ENCODE measurements around the gene SOX5.

SOX5 gene

GRCh38 chr12:23867794-23868193 is 81.7 kb downstream of the SOX5 start:
- DNase-seq (ENCODE audit: low spot score), result no peak
- TF ChIP-seq, protein P1, sequence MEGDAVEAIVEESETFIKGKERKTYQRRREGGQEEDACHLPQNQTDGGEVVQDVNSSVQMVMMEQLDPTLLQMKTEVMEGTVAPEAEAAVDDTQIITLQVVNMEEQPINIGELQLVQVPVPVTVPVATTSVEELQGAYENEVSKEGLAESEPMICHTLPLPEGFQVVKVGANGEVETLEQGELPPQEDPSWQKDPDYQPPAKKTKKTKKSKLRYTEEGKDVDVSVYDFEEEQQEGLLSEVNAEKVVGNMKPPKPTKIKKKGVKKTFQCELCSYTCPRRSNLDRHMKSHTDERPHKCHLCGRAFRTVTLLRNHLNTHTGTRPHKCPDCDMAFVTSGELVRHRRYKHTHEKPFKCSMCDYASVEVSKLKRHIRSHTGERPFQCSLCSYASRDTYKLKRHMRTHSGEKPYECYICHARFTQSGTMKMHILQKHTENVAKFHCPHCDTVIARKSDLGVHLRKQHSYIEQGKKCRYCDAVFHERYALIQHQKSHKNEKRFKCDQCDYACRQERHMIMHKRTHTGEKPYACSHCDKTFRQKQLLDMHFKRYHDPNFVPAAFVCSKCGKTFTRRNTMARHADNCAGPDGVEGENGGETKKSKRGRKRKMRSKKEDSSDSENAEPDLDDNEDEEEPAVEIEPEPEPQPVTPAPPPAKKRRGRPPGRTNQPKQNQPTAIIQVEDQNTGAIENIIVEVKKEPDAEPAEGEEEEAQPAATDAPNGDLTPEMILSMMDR (IDR thresholded peaks at IDR 0.05; ENCODE audit: extremely low read depth, missing control alignments), result no peak

DNA sequence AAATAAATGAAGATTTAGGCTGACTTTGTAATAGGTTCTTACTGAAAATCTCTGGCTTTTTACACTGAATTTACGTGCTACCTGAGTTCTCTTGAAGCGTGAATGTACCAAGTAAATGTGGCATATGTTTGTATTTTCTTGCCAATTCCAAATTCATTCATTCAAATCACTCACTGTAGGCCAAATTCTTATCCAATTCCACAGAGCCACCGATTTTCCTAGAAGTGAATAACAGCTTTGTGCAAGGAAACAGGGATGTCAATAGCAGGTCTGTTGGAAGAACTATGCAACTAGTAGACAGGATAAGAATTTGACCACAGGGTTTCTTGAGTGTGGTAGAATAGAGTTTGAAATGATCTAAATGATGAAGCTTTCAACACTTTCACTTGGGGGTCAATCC is 86.8 kb downstream of the SOX5 start:
- DNase-seq (ENCODE audit: low spot score), result no peak
- TF ChIP-seq, protein P1 (IDR thresholded peaks at IDR 0.05; ENCODE audit: extremely low read depth, missing control alignments), result no peak

DNA sequence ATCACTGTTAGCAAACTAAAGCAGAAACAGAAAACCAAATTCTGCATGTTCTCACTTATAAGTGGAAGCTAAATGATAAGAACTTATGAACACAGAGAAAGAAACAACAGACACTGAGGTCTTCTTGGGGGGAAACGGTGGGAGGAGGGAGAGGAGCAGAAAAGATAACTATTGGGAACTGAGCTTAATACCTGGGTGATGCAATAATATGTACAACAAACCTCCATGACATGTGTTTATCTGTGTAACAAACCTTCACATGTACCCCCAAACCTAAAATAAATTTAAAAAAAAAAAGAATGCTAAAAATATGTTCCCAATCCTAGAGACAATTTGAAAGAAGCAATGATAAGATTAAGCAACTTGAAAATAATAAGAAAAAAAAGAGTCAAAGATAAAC is 89.5 kb downstream of the SOX5 start:
- DNase-seq (ENCODE audit: low spot score), result no peak
- TF ChIP-seq, protein P1 (IDR thresholded peaks at IDR 0.05; ENCODE audit: extremely low read depth, missing control alignments), result no peak

DNA sequence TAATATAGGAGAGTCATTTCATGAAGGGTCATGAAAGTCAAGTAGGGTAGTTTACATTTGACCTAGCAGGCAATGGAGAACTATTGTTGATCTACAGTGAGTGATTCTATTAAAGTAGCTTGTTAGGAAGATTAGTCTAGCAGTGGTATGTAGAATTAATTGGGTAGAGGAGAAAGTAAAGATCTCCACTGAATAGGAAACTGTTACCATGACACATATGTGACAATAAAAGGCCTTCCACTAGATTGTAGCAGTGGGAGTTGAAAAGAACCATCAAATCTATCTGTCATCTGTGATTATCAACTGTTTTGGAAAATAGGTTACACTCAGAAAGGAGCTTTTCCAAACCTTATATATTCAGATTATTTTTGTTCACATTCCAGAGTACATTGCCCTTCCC is 92.3 kb downstream of the SOX5 start:
- DNase-seq (ENCODE audit: low spot score), result no peak
- TF ChIP-seq, protein P1 (IDR thresholded peaks at IDR 0.05; ENCODE audit: extremely low read depth, missing control alignments), result no peak

GRCh38 chr12:23855813-23856212 is 93.7 kb downstream of the SOX5 start:
- TF ChIP-seq, protein P1 (IDR thresholded peaks at IDR 0.05; ENCODE audit: extremely low read depth, missing control alignments), result no peak
- no peak for DNase-seq (ENCODE audit: low spot score)

DNA sequence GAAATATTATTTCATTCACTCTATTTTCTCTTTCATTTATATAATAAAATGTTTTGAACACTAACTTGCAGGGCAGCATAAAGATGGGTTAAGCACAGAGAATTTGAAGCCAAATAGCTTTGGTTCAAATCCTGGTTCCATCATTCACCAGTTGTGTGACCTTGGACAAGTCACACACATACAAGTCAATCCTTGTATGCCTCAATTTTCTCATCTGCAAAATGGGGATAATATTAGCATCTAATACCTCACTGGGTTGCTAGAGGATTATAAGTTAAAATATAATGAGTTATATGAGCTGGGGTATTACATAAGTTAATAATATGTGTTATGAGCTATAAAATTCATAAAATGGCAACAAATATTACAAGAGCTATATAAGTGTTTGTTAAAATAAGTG is 94.9 kb downstream of the SOX5 start:
- no peak for DNase-seq (ENCODE audit: low spot score)
- TF ChIP-seq, protein P1 (IDR thresholded peaks at IDR 0.05; ENCODE audit: extremely low read depth, missing control alignments), result no peak

GRCh38 chr12:23853640-23854039 is 95.8 kb downstream of the SOX5 start:
- TF ChIP-seq, protein P1 (IDR thresholded peaks at IDR 0.05; ENCODE audit: extremely low read depth, missing control alignments), result no peak
- no peak for DNase-seq (ENCODE audit: low spot score)

Data from GM20000 (cell line).